Medulla oblongata (tissue), 1 donor: ENCODE measurements around the gene SAP30L.

ENCODE experiments used
- DNase-seq: peaks from one replicate; pipeline ENCODE4 v3.0.0-alpha.2; 2015; ENCODE audit errors: extremely low spot score

The SAP30L gene

DNA sequence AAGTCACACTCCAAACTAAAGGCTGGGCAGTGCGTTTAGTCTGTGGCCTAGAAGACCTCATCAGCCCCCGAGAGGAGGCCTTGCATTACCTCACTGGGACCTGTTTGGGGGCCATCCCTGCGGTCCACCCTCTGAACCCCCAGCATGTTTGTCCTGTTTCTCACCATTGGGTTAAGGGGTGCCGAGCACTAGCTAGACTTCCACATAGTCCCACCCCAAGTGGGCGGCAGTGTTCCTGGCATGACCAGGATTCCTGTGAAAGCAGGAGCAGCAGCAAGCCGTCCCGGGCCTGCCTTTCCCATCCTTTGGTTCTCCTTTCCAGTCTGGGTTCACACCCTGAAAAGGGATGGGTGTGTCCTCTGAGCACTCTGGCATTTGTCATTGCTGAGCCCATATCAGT lies 26.6 kb upstream of the SAP30L start:
- no peak for DNase-seq

DNA sequence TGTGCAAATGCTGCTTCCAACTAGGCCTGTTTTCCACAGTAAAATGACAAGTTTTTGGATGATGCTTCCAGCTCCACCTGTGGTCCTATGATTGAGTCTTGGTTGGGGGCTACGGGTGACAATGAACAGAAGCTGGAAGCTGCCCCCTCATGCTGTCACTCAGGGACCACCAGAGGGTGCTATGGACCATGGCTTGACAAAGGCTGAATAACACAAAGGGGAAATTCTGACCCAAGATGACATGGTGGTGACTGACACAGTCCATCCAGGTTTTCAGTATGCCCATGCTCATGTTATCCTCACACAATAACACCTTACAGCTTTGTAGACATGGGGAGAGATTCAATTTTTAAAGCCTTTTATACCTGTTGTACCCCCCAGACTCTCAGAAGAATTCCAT lies 23.9 kb upstream of the SAP30L start:
- DNase-seq = peak; percentile 27

DNA sequence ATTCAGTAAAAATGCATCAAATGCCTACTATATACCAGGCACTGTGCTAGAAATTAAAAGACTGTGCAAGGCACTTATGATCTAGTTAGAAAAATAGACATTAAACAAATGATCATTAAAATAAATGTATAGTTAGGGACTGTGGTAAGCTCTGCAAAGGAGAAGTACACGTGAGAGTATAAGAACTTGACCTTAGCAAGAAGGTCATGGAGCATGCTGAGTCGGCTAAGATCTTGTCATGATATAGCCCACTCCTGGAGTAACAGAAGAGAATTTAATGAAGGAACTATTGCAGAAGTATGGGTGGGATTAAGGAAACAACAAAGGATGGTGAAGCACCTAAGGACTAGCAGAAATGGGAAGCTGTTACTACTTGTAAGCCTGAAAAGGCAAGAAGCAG lies 23.5 kb upstream of the SAP30L start:
- DNase-seq = no peak

DNA sequence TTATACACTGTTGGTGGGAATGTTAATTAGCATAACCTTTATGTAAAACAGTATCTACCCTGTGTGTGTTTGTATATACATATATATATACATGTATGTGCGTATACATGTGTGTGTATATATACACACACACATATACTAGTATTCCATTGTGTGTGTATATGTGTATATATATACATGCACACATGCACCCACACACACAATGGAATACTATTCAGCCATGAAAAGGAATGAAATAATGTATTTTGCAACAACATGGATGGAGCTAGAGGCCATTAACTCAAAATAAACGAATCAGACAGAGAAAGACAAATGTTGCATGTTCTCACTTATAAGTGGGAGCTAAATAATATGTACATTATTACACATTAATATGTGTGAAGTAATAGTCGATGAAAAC lies 17.6 kb upstream of the SAP30L start:
- no peak for DNase-seq

DNA sequence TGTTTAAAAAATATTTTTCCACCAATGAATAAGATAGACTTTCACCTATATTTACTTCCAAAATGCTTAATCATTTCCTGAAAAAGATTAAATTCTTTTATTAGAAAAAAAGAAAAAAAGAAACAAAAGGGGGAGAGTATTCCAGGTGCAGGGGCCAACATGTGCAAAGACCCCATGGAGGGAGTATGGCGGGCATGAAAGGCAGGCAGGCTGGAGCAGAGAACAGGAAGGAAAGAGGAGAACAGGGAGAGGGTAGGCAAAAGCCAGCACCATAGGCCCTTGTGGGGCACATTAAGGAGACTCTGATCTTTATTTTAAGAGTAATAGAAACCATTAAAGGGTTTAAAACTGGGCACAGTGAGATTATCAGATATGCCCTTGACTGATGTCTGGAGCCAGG lies 16.5 kb upstream of the SAP30L start:
- DNase-seq = no peak

DNA sequence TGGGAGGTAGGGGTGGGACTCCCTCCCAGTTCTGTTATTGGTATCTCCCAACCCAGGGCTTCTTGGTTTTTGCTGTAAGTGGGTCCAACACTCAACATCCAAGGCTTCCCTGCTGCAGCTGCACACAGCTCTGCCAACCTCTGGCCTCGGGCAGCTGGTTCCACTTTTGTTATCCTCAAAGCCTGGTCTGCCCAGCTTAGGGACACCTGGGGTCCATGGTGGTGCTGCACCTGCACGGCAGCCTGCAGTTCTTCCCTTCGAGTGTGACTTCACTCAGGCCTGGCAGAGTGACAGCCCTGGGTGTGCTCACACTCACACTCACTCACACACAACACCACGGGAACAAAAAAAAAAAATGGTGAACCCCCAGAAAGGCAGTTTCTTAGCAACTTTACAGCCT lies 15.3 kb upstream of the SAP30L start:
- no peak for DNase-seq

DNA sequence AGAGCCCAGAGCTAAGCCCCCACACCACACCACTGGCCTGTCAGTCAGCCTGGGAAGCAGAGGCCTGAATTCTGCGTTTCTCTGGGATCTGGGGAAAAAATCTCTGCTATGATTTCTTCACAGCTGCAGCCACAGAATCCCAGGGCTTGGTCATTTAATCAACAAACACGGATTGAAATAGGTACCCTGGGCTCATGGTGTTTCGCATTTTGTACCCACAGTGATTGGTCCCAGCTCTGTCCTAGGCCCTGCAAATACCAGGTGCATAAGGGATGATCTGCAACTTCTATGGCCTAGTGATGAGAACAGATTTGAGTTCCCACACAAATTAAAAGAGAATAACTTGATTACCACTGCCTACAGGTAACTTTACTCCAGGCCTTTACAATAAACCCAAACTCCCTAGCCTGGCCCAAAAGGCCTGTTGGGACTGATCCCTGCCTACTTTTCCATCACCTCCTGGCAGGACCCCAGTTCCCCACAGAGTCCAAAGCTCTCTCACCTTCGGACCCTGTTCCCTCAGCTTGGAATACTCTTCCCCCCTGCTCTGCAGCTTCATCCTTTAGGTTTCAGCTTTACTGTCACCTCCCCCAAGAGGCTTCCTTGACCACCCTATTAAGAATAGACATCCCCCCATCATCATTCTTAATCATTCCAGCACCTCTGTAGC lies 14.7 kb upstream of the SAP30L start:
- DNase-seq = no peak

DNA sequence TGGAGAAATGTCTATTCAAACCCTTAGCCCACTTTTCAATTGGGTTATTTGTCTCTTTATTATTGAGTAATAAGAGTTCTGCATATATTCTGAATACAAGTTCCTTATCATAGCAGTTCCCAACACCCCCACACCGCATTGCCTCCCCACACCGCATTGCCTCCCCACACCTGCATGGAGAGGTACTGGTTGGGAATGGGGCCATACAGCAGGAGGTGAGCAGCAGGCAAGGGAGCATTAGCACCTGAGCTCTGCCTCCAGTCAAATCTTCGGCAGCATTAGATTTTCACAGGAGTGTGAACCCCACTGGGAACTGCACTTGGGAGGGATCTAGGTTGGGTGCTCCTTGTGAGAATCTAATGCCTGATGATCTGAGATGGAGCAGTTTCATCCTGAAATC lies 10.6 kb upstream of the SAP30L start:
- no peak for DNase-seq

DNA sequence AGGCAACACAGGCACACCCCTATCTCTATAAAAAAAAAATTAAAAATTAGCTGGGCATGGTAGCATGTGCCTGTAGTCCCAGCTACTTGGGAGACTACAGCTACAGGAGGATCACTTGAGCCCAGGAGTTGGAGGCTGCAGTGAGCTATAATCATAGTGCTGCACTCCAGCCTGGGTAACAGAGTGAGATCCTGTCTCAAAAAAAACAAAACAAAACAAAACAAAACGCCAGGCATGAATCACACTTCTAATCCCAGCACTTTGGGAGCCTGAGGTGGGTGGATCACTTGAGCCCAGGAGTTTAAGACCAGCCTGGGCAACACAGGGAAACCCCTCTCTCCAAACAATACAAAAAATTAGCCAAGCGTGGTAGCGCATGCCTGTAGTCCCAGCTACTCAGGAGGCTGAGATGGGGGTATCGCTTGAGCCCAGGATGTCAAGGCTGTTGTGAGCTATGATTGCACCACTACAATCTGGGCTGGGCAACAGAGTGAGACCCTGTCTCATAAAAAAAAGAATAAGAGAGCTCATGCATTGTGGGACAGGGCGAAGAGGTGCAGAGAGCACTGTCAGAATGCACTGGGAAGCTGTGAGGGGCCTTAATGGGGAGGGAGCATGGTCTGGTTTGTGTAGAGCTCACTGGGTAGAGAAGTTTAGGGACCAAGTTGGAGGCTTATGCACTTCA lies 8.4 kb upstream of the SAP30L start:
- no peak for DNase-seq

DNA sequence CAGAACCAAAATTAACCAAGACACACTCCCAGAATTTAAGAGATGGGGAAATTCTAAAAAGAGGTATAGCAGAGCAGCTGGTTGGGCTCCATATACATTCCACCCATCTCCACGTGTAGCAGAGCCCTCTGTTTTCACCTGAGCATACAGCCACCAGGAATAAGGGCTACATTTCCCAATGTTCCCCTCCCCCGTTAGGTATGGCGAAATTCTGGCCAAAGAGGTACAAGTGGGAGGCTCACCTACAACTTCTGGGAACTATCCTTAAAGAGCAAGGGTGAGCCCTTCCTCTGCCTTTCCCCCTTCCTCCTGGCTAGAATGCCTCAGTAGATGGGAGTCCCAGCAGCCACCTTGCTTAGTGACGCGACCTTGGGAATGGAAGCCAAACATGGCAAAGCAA lies 5.3 kb upstream of the SAP30L start:
- no peak for DNase-seq

DNA sequence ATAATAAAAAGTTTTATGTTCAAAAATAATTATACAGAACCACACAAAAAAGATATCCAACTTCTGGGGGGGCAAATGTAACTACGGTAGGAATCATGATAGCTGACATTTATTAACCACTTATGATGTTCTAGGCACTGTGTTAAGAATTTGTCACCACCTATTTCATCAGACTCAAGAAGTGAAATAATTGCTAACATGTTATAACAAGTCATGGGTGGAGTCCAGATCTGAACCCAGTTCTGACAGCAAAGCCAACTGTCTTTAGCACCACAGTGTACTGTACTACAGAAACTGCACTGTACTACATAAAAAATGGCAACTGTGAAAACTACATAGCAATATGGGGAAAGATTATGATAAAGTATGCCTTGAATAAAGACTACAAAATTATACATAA lies 3.0 kb upstream of the SAP30L start:
- no peak for DNase-seq

DNA sequence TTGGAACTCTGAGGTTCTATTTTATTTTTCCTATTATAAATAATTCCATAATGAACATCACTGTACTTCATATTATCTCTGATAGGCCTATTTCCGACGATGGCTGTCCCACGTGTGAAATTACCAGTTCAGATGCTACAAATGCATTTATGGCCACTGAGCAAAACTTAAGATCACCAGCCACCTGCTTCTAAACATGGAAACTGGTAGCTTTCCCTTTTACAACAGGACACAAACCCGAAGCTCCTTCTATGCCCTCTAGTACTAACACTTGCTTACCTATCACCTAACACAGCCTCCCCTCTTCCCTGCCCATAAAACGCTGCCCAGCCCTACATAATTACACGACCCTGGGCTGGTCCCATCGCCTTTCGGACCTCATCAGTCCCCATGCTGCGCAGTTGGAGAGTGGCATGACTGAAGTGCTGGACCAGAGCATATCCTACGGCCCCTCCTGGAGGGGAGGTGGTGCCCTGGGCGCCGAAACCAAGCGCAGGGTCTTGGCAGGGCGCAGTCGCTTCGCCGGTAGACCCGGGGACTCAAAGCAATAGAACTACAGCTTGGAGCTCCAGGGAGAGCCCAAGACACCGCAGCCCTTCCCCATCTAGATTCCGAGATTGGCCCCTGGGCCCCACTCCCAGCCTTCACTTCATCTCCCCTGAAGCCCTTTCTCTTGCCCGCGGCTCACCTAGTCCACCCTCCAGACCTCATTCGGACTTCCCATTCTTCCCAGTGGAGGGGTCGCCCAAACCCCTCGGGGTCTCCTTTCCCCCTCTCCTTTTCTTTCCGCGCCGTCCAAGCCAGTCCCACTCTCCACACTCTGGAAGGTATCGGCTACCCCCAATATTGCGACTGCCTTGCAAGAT lies 1.0 kb upstream of the SAP30L start:
- DNase-seq = no peak

DNA sequence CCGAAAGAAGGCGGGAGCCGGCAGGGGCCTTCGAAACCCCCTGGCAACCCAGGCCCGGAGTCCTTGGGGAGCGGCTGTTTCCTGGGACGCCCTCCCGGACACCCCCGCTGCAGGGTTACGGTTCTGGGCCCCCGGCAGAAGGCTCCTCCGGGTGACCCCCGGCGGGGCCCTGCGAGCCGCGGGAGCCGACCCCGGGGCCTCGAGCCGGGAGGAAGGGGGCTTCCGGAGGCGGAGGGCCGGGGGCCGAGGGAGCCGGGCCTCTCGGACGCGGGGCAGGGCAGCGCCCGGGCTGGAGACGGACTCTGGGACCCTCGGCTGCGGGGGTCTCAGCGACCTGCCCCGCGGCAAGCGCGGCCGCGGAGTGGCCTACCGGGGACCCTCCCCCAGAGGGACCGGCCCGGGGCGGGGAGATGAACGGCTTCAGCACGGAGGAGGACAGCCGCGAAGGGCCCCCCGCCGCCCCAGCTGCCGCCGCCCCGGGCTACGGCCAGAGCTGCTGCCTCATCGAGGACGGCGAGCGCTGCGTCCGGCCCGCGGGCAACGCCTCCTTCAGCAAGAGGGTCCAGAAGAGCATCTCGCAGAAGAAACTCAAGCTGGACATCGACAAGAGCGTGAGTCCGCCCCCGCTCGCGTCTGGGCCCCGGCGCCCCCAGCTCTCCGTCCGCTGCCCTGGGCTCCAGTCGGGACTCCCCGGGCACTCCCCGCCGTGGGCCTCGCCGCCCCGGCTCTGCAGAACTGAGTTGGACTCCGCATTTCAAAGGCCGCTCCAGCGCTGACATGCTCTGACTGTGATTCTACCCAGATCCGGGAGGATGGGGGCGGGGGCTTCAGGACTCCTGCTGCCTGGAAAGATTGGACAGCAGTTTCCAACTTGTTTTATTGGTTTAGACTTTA lies 645 bp downstream of the SAP30L start:
- no peak for DNase-seq

DNA sequence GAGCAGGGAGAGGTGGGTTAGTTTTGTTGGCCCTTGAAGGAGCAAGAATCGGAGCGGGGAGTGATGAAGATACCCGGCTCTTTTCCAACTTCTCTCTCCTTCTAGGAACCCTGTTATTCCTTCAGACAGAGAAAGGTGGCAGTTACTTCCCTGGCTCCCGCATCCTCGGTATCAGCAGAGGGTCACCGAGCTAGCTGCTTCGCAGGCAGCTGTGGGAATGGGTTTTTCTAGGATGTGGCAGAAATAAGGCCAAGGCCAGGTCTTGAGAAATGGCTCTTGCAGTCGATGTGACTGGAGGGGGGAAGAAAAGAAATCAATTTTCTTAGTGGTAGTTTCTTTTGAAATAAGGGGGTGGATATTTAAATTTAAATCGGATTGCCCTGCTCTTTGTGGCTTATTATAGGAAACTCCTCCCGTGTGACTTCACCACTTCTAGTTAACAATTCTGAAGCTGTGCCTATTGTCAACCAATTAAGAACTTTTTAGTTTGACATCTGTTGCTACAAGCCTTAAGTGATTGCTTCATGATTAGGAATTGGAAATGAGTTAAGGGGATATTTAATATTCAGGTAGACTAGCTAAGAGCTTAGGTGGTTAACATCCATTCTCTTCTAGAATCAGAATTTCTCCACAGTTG lies 1.4 kb downstream of the SAP30L start:
- DNase-seq = peak; percentile 47

DNA sequence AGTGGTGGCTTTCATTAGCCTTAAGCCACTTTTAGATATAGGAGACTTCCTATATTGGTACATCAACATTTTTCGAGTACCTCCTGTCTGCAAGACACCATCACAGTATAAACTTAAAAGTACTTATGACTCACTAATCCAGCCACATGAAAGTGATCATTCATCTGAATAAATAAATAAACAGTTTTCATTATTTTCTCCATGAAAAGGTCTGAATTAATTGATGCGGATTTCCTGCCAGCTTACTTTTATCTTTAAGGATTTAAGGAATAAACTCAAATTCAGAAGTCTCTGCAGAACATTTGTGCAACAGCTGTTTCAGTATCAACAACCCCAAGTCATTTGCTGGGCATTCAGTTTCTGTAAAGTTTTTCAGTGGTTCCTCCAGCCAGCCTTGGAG lies 4.0 kb downstream of the SAP30L start:
- DNase-seq = no peak

DNA sequence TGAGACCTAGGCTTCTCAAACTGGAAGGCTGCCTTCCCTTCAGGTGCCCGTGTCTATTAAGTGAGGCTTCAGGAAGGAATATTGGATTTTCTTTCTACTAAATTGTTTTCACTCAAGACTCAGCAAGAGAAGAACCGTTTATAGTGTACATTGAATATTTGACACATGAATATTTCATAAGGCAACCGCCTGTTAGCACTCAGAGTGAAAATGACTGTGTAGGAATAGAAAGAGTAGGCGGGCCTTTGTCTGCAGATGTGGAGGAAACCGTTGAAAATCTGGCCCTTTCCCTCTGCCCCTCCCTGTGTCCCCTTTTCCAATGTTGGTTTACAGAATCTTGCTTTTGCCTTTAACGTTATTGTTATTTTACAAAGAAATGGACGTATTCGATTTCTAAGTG lies 6.2 kb downstream of the SAP30L start:
- DNase-seq = no peak

DNA sequence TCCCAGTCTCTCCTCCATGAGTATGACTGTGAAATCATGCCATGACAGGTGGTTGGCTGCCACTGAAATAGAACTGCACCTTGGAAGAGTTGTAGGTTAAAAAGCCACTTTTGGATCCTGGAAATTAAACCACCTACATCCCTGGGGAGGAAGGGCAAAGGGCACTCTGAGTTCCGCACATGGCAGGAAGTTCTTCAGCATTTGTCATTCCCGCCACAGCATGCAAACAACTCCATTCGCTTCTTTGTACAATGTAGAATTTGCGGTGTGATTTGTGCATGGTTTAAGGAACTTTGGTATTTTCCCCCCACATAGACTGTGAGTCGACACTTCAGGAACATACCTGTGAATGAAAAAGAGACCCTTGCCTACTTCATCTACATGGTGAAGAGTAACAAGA lies 9.8 kb downstream of the SAP30L start:
- no peak for DNase-seq

DNA sequence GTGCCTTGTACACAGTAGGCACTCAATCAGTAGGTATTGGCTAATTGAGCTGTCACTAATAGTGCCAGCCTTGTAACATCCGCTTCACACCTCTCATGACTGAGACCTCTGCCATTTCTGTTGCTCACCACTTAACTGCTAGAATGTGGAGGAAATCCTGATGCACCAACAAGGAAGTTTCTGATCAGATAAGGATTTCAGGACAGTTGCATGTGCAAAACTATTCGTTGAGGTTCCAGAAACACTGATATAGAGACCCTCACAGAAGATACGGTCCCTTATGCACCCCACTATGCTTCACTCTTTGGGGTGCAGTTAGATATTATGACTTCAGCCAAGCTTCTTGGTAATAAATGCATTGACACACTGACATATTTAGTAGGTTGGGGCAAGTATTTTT lies 10.7 kb downstream of the SAP30L start:
- no peak for DNase-seq

DNA sequence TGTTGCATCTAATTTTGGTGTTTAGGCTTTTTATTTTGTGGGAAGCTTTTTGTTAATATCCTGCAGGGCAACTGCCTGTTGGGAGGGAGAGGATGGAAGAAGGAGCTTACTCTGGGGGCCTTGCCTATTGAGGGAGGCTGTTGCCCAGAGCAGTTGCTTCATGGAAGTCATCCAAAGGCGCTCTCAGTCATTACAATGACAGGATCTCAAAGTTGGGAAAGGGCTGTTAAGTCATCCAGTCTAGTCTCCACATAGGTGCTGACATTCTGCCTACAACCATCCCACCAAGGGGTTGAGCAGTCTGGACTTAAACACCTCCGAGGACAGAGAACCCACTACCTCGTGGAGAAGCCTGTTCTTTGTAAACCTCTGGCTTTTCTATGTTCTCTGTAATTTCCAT lies 13.2 kb downstream of the SAP30L start:
- no peak for DNase-seq

DNA sequence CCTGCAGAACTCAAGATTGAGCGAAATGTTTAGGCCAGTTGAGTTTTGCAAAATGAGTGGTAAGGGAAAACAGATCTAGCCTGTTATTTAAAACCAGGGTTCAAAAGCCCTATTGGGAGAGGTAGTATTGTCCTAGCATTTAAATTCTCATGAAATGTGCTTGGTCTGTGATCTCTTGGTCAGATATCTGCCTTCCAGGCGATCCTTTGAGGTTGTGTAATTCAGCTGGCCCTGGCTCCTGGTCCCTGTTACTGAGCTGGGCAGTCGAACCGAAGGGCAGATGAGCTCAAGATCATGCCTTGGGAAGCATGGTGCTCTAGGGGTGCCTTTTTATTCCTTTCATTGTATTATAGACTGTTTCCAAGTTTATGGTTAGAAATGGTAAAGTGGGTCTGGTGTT lies 14.4 kb downstream of the SAP30L start:
- no peak for DNase-seq

DNA sequence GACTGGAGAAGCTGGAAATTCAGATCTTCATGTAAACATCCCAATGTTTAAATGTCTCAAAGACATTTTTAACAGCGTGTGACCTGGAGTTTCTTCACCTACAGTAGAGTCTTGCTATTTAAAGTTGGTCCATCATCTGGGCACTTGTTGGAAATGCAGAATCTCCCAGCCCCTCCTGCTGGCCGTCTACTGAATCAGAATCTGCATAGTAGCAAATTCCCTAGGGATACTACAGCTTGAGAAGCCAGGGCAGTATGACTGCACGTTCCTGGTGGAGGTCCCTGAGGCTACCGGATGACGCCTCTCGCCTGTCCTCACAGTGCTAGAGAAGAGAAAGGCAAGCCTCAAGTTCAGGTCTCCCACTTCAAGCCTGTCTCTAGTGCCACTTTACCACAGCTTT lies 15.7 kb downstream of the SAP30L start:
- no peak for DNase-seq
